Renal pelvis (tissue), 4 donors: ENCODE data around the gene TLE4. TPM values are rescaled to one million over a fixed set of nuclear protein-coding genes. Genes with fewer than 3 reads are reported as not detected.
"Not testable (repeated sequence)": the region's sequence is repeated elsewhere in the genome, so short reads cannot be mapped to it uniquely, and the experiment has no call there.

ENCODE experiments used
- DNase-seq: peaks from one replicate; pipeline ENCODE4 v3.0.0-alpha.2; 2013
- polyA plus RNA-seq, 3 donors: library from polyadenylated mRNA; unstranded; fragments of 120-200 nt; gene quantifications; one replicate each; pipeline ENCODE4 v1.2.1, GENCODE V29; 2013; ENCODE audit not compliant: insufficient read length in 3 of 3

The TLE4 gene
- polyA plus RNA-seq, 3 donors: 61.1 to 66.8 (median 64.2) TPM

DNA sequence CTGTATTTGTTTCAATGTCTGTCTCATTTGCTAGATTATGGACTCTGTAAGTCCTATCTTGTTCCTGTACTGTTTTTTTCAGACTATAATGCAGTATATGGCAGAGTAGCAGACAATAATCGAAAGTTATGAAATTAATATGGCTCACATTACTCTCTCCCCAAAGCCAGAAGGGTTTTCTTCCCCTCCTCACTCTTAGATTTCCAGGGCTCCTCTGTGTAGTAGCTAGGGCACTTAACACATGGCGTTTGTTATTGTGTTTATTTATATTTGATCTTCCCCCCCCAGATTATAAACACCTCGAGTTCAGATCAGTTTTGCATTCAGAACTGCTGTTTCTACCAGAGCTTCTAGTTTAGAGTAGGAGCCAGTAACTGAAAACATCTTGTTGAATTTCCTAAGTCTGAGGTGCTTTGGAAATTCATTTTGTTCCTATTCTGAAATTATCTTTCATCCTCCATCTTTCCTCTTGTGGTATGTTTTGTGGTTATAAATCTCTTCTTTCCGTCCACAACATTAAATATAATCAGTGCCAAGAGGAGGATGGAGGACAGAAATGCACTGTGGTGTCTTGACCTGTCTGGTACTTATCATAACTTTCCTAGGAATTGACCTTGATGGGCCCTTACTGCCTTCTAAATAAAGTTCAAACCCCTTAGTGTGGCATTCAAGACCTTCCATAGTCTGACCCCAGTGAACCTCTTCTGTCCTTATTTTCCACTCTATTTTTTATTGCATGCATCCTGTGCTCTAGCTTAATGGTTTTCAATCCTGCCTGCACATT lies 27.0 kb downstream of the TLE4 start:
- no peak for DNase-seq

DNA sequence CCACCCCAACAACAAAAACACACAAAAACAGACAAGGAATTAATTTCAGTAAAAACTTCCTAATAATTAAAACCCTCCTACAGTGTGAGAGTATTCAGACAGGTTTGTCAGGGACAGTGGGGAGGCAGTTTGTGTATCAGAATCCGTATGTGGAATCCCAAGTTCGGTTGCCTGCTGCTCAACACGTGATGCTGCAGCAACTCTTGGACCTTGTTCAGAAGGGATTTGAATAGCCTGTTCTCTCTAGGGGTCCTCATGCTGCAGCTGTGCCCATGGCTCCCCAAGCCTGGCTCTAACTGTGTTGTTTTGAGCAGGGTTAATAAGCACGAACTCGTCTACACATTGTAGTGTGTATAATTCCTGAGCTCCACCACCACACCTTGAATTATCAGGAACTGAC lies 28.7 kb downstream of the TLE4 start:
- no peak for DNase-seq

DNA sequence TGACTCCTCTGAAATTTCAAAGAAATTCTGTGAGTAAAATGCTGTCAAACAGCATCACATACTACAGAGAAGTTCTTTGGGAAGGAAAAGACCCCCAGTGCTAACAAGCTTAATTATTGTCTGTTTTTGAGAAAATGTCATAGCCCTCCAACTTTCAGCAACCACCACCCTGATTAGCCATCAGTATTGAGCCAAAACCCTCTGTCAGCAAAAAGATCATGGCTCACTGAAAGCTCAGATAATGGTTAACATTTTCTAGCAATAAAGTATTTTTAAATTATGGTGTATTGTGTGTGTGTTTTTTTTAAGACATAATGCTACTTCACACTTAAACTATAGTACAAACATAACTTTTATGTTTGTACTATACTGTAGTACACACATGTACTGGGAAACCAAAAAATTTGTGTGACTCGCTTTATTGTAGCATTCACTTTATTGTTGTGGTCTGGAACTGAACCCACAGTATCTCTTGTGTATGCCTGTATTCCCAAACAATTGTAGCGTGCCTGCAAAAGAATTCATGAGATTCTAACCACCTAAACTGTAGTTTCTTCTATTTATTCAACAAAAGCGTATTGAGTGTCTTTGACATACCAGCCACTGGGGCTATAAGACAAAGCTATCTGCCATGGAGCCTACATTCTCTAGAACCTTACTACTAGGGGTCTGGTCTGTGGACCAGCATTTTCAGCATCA lies 31.6 kb downstream of the TLE4 start:
- DNase-seq: no peak

DNA sequence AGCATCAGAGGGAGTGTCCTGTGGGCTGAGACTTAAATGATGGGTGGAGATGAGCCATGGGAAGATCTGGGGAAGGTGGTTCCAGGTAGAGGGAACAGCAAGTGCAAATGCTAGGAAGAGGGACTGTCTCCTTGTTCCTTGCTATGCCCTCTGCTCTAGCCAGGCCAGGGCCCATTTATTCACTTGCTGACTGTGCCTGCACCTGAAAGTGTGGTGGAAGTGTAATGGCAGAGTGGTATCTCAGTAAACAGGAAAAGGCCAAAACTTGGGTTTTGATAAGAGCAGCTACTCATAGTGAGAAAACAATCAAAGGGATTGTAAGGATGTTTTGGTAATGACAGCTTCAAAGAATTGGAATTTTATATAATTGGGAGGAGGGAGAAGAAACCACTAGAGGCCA lies 32.4 kb downstream of the TLE4 start:
- DNase-seq: no peak

DNA sequence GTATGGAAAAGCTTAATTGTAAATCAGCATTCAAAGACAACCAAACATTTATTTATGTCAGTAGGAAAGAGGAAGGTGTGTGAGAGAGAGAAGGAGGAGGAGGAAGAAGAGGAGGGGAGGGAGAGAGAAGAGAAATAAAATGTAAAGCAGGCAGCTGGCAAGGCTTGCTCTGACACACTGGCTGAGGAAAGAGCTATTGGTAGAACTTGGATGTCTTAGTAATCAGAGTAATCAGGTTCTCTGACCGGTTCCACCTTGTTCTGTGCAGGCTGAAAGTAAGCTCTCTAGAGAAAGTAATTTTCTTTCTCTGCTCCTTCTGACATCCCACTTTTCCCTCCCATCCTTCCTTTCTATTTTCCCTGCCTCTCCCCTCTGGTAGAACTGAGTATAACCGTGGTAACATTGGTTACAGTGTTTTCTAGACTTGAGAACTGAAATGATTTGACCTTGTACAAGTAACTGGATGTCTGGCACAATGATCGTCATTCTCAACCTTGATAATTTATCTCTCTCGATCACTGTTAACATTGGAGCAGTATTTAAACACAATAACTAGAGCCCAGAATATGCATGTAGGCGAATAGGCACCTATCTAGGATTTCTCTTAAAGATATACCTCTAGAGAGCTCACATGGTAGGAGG lies 33.3 kb downstream of the TLE4 start:
- no peak for DNase-seq

GRCh38 chr9:79606529-79606928 lies 34.8 kb downstream of the TLE4 start:
- not testable (repeated sequence) for DNase-seq

- no peak for DNase-seq
Observed at GRCh38 chr9:79609468-79610018, 37.8 kb downstream of the TLE4 start.

DNA sequence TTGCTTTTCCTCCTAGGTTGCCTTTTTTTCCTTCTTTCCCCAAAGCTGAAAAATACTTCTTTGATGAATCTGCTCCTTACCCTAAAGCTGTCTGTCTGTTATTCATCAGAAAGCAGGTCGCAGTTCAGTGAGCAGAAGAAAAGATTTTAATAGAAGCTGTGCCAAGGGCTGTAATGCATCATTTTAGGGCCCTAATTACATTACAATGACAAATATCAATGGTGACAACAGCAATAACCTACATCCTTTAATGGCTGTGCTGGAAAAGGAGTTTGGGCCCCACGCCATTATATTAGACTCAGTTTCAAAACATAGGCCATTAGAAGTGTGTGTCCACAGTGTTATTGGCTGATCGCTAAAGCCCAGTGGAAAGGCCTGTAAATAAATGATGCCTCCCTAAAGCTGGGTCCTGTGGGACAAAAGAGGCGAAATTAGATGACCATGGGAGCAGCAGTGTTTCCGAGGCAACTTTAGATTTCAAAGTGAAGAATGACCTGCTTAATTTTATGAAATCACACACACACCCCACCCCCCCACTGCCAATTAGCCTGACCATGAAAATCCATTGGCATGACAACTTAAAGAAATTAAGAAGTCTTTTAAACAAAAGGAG lies 38.4 kb downstream of the TLE4 start:
- DNase-seq: peak; percentile 50

- no peak for DNase-seq
Observed at GRCh38 chr9:79610791-79611614, 39.2 kb downstream of the TLE4 start.

DNA sequence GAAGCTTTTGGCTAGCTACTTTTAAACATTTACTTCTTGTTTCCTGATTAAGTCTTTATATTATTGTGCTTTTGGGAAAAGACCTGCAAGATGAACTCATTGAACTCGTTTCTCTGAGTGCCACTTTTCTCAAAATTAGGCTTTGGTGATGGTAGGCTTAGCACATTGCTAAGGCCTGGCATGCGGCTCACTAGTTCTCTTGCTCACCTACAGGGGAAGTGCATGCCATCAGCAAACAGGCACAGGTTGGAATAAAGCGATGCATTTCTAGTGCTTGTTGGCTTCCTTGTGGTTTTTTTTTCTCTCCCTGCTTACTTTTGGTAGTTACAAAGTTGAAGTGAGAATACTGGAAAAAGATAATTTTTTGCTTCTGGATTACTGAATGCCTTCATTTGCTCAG lies 41.4 kb downstream of the TLE4 start:
- no peak for DNase-seq

- no peak for DNase-seq
Observed at GRCh38 chr9:79615038-79615437, 43.3 kb downstream of the TLE4 start.

GRCh38 chr9:79616013-79616412 lies 44.2 kb downstream of the TLE4 start:
- DNase-seq: no peak

DNA sequence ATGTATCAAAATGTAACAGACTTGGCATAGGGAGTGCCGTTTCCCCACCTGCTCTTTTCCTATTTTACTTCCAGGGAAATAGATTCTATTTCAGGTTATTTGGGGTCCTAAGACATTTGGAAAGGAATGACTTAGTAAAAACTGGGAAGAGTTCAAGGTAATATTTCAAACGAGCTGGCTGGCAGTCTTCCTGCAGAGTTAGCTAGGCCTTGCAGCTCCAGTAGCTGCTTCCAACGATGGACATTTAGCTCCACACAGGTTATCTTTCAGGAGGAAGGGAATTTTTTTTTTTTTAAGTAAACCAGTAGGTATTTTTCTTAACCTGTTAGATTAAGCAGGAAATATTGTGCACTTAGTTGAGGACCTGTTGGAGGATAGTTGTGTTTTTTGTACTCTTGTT lies 45.2 kb downstream of the TLE4 start:
- DNase-seq: no peak

GRCh38 chr9:79617395-79617794 lies 45.6 kb downstream of the TLE4 start:
- DNase-seq: no peak

DNA sequence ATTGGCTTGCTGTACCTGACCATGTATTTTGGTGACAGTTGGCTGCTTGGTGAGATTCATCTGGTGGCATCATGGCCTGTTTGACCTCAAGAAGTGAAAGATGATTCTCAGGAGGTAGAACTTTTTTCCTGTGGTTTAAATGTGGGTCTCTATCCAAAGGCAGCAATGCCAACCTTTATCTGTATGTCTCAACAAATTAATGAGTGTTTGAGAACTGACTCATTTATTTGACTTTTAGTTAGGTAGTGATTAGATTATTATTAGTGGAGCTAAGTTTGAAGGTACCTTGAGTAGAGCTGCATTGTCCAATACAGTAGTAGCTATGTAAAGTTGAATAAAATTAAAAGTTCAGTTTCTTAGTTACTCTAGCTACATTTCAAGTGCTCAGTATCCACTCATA lies 48.2 kb downstream of the TLE4 start:
- no peak for DNase-seq

DNA sequence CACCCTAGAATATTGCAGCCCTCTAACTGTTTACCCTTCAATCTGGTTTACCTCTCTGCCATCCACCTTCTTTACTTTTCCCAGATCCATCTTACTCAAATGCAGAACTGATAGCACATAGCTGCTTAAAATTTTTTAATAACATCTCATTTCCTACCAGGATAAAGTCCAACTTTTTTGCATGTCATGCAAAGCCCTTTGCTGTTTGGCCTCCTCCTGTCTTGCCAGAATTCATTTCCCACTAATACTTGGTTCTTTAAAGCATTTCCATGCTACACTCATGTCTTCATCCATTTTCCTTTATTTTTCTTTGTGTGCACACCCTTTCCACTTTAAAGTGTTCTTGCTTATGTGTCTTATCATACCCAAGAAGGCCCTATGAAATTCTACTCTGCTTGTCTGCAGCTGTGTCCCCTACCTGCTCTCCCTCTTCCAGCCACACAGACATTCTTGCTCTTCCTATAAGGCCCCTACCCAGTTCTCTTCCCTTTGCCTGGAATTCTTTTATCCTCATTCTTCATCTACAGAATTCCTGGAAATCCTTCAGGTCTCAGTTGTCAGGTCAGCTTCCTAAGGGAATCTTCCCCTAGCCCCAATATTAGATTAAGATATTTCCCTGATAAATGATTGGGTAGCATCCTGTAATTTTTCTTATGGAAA lies 50.3 kb downstream of the TLE4 start:
- DNase-seq: no peak

DNA sequence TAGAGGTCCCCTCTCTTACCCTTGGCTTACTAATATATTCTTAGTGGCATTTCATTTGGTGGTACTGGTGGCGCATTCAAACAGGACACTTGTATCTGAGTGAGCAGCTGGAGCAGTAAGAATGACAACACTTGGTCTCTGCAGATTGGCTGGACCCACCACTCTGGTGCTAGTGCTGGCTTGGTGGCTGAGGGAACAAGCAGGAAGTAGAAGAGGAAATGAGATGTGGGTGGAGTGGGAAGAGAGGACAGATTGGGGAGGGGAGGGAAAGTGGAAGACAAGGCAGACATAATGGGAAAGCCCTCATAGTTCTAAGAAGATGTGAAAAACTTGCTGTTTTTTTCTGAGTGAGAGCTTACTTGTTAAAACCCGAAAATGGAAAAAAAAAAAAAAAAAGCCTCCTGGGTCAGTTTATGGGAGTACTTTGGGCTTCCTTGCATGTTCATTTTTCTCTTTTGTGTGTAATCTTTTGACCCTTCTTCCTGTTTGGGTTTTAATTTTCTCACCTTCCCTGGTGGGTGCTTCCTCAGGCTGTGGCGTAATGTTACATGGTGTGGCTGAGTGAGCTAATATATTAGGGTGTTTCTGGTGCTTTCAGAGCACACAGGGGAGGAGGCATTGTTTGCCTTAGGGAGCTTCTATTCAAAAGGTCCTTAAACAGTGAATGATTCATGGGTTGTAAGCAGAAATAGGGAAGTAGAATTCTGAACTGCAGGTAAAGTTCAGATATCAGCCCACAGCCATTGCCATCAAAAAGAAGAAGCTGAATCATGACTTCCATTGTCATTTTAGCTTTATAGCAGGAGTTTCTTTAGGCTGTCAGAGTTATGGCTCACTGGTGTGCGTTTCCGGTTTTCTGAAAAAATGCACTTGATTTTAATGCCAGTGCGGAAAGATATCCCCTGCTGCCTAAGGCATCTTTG lies 52.3 kb downstream of the TLE4 start:
- DNase-seq: peak; percentile 23

- DNase-seq: no peak
Observed at GRCh38 chr9:79629721-79630120, 58.0 kb downstream of the TLE4 start.

DNA sequence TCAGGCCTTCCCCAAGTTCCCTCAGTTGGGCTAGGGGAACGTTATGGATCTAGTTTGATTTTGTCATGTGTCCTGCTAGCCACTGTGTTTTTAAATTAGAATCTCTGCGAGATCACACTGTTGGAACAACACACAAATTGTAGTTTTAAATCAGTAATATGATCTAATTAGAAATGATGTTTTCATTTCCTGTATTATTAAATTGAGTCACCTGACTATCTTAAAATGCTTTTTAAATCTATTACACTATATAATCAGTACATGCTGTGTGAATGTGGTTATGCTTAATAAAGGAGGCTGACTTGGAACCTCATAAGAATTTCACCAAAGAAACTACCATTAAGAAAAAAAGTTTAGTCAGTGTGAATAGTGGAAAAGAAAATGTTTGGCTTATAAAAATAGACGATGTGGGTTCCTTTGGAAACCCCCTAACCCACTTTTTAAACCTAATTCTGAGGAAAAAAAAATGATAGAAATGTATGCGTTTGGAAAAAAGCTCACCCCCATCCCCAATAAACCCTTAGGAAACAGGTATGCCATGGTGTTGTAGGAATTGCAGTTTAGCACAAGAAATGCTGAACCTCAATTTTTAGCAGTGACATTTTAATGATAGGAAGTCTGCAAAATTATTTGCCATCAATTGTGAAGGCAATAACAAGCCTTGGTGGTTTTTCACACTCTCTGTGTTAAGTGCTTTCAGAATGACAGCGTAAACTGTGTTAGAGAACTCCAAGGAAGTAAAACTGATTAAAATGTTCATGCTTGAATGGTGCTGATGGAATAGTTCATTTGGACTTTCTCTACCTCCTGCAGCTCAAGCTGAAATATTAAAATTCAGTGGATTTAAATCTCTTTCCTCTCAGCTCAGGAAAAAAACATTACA lies 59.0 kb downstream of the TLE4 start:
- no peak for DNase-seq
